Activated CD4-positive, CD25-positive, alpha-beta regulatory T cell treated with anti-CD3 and anti-CD28 coated beads, Interleukin-2, amount 50 U/mL, for 72 hours (primary cell): ENCODE measurements around the gene ASH1L.
"Not testable (repeated sequence)": the region's sequence is repeated elsewhere in the genome, so short reads cannot be mapped to it uniquely, and the experiment has no call there.

Source experiments
- DNase-seq: peaks from one replicate; pipeline ENCODE4 v3.0.0; 2021

ASH1L gene

GRCh38 chr1:155300553-155301329, 261.9 kb downstream of the ASH1L start:
- no peak for DNase-seq

- DNase-seq, result no peak
Measured at GRCh38 chr1:155300024-155300423, 262.6 kb downstream of the ASH1L start.

- no peak for DNase-seq
Measured at GRCh38 chr1:155297384-155297783, 265.2 kb downstream of the ASH1L start.

- DNase-seq, result no peak
Measured at GRCh38 chr1:155296661-155297060, 265.9 kb downstream of the ASH1L start.

GRCh38 chr1:155295942-155296267, 266.7 kb downstream of the ASH1L start:
- no peak for DNase-seq

GRCh38 chr1:155295183-155295941, 267.2 kb downstream of the ASH1L start:
- DNase-seq, result no peak

- DNase-seq, result no peak
Measured at GRCh38 chr1:155294520-155295182, 268.0 kb downstream of the ASH1L start.

- DNase-seq, result no peak
Measured at GRCh38 chr1:155293086-155293749, 269.4 kb downstream of the ASH1L start.

- not testable (repeated sequence) for DNase-seq
Measured at GRCh38 chr1:155291006-155291405, 271.6 kb downstream of the ASH1L start.

GRCh38 chr1:155287987-155288543, 274.5 kb downstream of the ASH1L start:
- DNase-seq, result no peak

- no peak for DNase-seq
Measured at GRCh38 chr1:155286544-155286943, 276.1 kb downstream of the ASH1L start.

- no peak for DNase-seq
Measured at GRCh38 chr1:155285631-155286044, 277.0 kb downstream of the ASH1L start.
